ENCODE results near the gene ARHGEF11.

ARHGEF11 gene

DNA sequence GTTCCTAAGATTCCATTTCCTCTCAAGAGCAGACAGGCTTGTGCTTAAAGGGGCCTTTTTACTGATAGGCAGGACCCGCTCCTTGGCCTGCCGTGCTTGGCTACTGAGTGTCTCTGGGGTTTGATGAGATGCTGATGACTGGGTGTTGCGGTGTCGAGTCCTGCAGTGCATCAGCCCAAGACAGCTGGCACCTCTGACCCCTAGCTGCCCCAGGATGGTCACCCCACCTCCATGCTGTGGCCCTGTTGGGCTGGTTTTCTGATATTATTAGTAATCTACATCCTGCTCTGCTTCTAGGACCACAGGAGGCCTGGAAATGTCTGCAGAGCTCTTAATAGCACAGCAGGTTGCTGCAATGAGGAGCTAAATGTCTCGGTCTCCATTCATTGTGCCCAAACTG is 96.4 kb downstream of the ARHGEF11 start:
- DNase-seq (ENCODE audit: low read depth, low spot score): no peak

GRCh38 chr1:156948708-156949107 is 96.8 kb downstream of the ARHGEF11 start:
- H3K4me3 ChIP-seq: no peak overlapping the region
- TF ChIP-seq POLR2AphosphoS5 (IDR thresholded peaks at IDR 0.05; ENCODE audit: borderline replicate concordance, low read depth, low read length) (no peak), EZH2 (IDR thresholded peaks at IDR 0.05) (no peak), FOXP2 (optimal IDR thresholded peaks at IDR 0.05; ENCODE audit: control extremely low read depth, extremely low read length, insufficient read depth) (no peak)
- H3K9me3 ChIP-seq (ENCODE audit: low read depth, low read length): no peaks in the 10 kb centered on the region
- H3K9ac ChIP-seq (ENCODE audit: insufficient read length): no peak overlapping the region
- H3K27ac ChIP-seq: no peak overlapping the region
- peaks cover 9% of the 10 kb centered on the region; the same call in 1 of the 2 replicates for H3K36me3 ChIP-seq (ENCODE audit: insufficient read depth, low read length)
- DNase-seq (ENCODE audit: low read depth, low spot score): no peak

More for the DNA sequence above, 96.4 kb downstream of the ARHGEF11 start:
- Histone ChIP-seq H3K9me3 (ENCODE audit: low read depth, low read length) (no peaks in the 10 kb centered on the region), H3K36me3 (ENCODE audit: insufficient read depth, low read length) (peaks cover 9% of the 10 kb centered on the region; the same call in 1 of the 2 replicates), H3K27ac (no peak overlapping the region), H3K4me3 (no peak overlapping the region), H3K9ac (ENCODE audit: insufficient read length) (no peak overlapping the region)
- TF ChIP-seq EZH2 (IDR thresholded peaks at IDR 0.05) (no peak), POLR2AphosphoS5 (IDR thresholded peaks at IDR 0.05; ENCODE audit: borderline replicate concordance, low read depth, low read length) (no peak), FOXP2 (optimal IDR thresholded peaks at IDR 0.05; ENCODE audit: control extremely low read depth, extremely low read length, insufficient read depth) (no peak)

GRCh38 chr1:156947818-156948525 is 97.6 kb downstream of the ARHGEF11 start:
- no peak for DNase-seq (ENCODE audit: low read depth, low spot score)
- Histone ChIP-seq H3K4me3 (no peak overlapping the region), H3K9me3 (ENCODE audit: low read depth, low read length) (no peaks in the 10 kb centered on the region), H3K9ac (ENCODE audit: insufficient read length) (no peak overlapping the region), H3K36me3 (ENCODE audit: insufficient read depth, low read length) (peaks cover 9% of the 10 kb centered on the region; the same call in 1 of the 2 replicates), H3K27ac (no peak overlapping the region)
- TF ChIP-seq EZH2 (IDR thresholded peaks at IDR 0.05) (no peak), POLR2AphosphoS5 (IDR thresholded peaks at IDR 0.05; ENCODE audit: borderline replicate concordance, low read depth, low read length) (no peak)

- peaks cover 9% of the 10 kb centered on the region; the same call in 1 of the 2 replicates for H3K36me3 ChIP-seq (ENCODE audit: insufficient read depth, low read length)
- no peak overlapping the region for H3K4me3 ChIP-seq
Measured at GRCh38 chr1:156947127-156947526, 98.4 kb downstream of the ARHGEF11 start.

DNA sequence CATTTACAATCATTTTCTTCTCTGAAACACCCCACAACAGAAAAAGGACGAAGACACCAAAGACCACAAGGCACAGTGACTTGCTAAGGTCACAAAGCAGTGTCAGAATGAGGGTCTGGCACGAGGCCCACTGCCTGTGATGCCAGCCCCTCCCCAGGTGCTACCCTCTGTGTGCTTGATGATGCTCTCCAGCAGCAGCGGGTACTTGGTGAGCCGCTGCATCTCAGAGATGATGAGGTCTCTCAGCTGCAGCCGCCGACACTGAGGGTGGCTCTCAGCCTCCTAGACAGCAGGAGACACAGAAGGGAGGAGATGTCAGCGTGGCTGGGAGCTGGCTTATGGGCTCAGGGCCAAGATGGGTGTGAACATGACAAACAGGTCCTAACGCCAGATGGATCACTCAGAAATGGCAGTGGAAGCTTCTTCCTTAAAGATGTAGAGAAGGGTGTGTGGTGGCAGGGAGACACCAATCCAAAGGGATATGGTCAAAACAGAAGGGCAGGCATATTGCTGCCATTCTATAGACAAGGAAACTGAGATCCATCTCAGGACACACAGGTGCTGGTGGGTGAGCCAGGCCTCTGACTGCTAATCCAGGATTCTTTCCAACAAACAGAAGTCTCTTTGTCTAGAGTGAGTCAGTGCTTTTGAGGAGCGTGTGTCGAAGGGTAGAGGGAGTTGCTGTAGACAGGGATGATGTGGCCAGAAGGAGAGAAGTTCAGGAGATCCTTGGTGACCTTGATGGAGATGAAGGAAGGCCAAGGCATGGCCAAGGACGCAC is 99.5 kb downstream of the ARHGEF11 start:
- no peaks in the 10 kb centered on the region; the same call in 1 of the 2 replicates for H3K36me3 ChIP-seq (ENCODE audit: insufficient read depth, low read length)
- DNase-seq (ENCODE audit: low read depth, low spot score): no peak
- H3K9me3 ChIP-seq (ENCODE audit: low read depth, low read length): no peaks in the 10 kb centered on the region
- H3K27ac ChIP-seq: no peak overlapping the region
- no peak overlapping the region for H3K9ac ChIP-seq (ENCODE audit: insufficient read length)
- no peak overlapping the region for H3K4me3 ChIP-seq
- TF ChIP-seq POLR2AphosphoS5 (IDR thresholded peaks at IDR 0.05; ENCODE audit: borderline replicate concordance, low read depth, low read length) (no peak), FOXP2 (optimal IDR thresholded peaks at IDR 0.05; ENCODE audit: control extremely low read depth, extremely low read length, insufficient read depth) (no peak), EZH2 (IDR thresholded peaks at IDR 0.05) (no peak)

More at GRCh38 chr1:156947127-156947526, 98.4 kb downstream of the ARHGEF11 start:
- DNase-seq (ENCODE audit: low read depth, low spot score): no peak
- H3K9ac ChIP-seq (ENCODE audit: insufficient read length): no peak overlapping the region
- no peak for TF ChIP-seq EZH2 (IDR thresholded peaks at IDR 0.05)
- TF ChIP-seq POLR2AphosphoS5 (IDR thresholded peaks at IDR 0.05; ENCODE audit: borderline replicate concordance, low read depth, low read length): no peak
- TF ChIP-seq FOXP2 (optimal IDR thresholded peaks at IDR 0.05; ENCODE audit: control extremely low read depth, extremely low read length, insufficient read depth): no peak
- no peaks in the 10 kb centered on the region for H3K9me3 ChIP-seq (ENCODE audit: low read depth, low read length)
- no peak overlapping the region for H3K27ac ChIP-seq

GRCh38 chr1:156944848-156945247 is 100.7 kb downstream of the ARHGEF11 start:
- no peak overlapping the region for H3K9ac ChIP-seq (ENCODE audit: insufficient read length)
- TF ChIP-seq EZH2 (IDR thresholded peaks at IDR 0.05) (no peak), POLR2AphosphoS5 (IDR thresholded peaks at IDR 0.05; ENCODE audit: borderline replicate concordance, low read depth, low read length) (no peak), FOXP2 (optimal IDR thresholded peaks at IDR 0.05; ENCODE audit: control extremely low read depth, extremely low read length, insufficient read depth) (no peak)

GRCh38 chr1:156944268-156944667 is 101.3 kb downstream of the ARHGEF11 start:
- no peak overlapping the region for H3K27ac ChIP-seq
- H3K36me3 ChIP-seq (ENCODE audit: insufficient read depth, low read length): no peaks in the 10 kb centered on the region; the same call in 1 of the 2 replicates
- TF ChIP-seq EZH2 (IDR thresholded peaks at IDR 0.05) (no peak), FOXP2 (optimal IDR thresholded peaks at IDR 0.05; ENCODE audit: control extremely low read depth, extremely low read length, insufficient read depth) (no peak), POLR2AphosphoS5 (IDR thresholded peaks at IDR 0.05; ENCODE audit: borderline replicate concordance, low read depth, low read length) (no peak)

More at GRCh38 chr1:156944848-156945247, 100.7 kb downstream of the ARHGEF11 start:
- no peak overlapping the region for H3K27ac ChIP-seq
- no peaks in the 10 kb centered on the region; the same call in 1 of the 2 replicates for H3K36me3 ChIP-seq (ENCODE audit: insufficient read depth, low read length)
- DNase-seq (ENCODE audit: low read depth, low spot score): no peak
- no peaks in the 10 kb centered on the region for H3K9me3 ChIP-seq (ENCODE audit: low read depth, low read length)
- no peak overlapping the region for H3K4me3 ChIP-seq

GRCh38 chr1:156943756-156944155 is 101.8 kb downstream of the ARHGEF11 start:
- TF ChIP-seq EZH2 (IDR thresholded peaks at IDR 0.05): no peak
- TF ChIP-seq FOXP2 (optimal IDR thresholded peaks at IDR 0.05; ENCODE audit: control extremely low read depth, extremely low read length, insufficient read depth): no peak
- TF ChIP-seq POLR2AphosphoS5 (IDR thresholded peaks at IDR 0.05; ENCODE audit: borderline replicate concordance, low read depth, low read length): no peak
- no peak overlapping the region for H3K27ac ChIP-seq
- no peaks in the 10 kb centered on the region for H3K9me3 ChIP-seq (ENCODE audit: low read depth, low read length)
- no peak overlapping the region for H3K9ac ChIP-seq (ENCODE audit: insufficient read length)
- H3K36me3 ChIP-seq (ENCODE audit: insufficient read depth, low read length): no peaks in the 10 kb centered on the region; the same call in 1 of the 2 replicates
- H3K4me3 ChIP-seq: no peak overlapping the region
- DNase-seq (ENCODE audit: low read depth, low spot score): no peak

More at GRCh38 chr1:156944268-156944667, 101.3 kb downstream of the ARHGEF11 start:
- Histone ChIP-seq H3K9ac (ENCODE audit: insufficient read length) (no peak overlapping the region), H3K9me3 (ENCODE audit: low read depth, low read length) (no peaks in the 10 kb centered on the region), H3K4me3 (no peak overlapping the region)
- no peak for DNase-seq (ENCODE audit: low read depth, low spot score)
